Placental pericyte (primary cell): ENCODE measurements around the gene CTNNBL1. TPM values are rescaled to one million over a fixed set of nuclear protein-coding genes. Genes with fewer than 3 reads are reported as not detected.

Source experiments
- total RNA-seq: library from RNA; depleted of rRNA; stranded (reverse); fragments of >200 nt; gene quantifications from 2 replicates; pipeline ENCODE4 v1.2.3, GENCODE V29; 2012

CTNNBL1 gene
- 19.5 and 21.0 TPM in 2 replicates for total RNA-seq

GRCh38 chr20:37693635-37694626 is at the start of gene CTNNBL1:
Gene CTNNBL1, plus strand, starts transcription at chr20:37694030. Its CDS starts 93 bp downstream, at chr20:37694123.

GRCh38 chr20:37902504-37903313 is 208.9 kb downstream of the CTNNBL1 start, which contains the start of gene VSTM2L:
Gene VSTM2L, plus strand, starts transcription at chr20:37903127. Its CDS starts 224 bp downstream, at chr20:37903351.

Other genes with a start within 250 kb of the CTNNBL1 start
- gene NNAT, start 172.8 kb upstream of the CTNNBL1 start, total RNA-seq: 0.22 and 0.43 TPM in 2 replicates
- gene BLCAP, start 166.2 kb upstream of the CTNNBL1 start, total RNA-seq: 28.9 and 34.4 TPM in 2 replicates
- gene VSTM2L, start 209.1 kb downstream of the CTNNBL1 start, total RNA-seq: 0.22 and 0.57 TPM in 2 replicates